Measurements from ENCODE around the gene RECQL5.

The RECQL5 gene

DNA sequence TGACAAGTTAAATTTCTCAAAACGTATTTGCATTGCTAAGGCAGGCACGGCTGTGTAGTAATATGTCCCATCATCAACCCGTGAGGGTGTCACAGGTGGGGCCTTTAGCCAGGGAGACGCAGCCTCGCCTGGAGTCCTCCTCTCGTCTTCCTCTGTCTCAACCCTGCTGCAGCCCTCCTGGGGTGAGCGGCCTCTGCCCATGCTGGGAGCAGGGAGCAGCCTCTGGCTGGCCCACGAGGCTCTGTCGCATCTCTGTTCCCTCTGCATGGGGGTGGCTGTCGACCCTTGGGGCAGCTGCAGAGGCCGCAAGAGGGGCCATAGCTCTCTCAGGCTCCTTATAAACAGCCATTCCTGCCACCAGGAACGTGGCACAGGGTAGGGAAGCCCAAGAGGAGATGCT, 34.5 kb downstream of the RECQL5 start:
- no peak for DNase-seq

DNA sequence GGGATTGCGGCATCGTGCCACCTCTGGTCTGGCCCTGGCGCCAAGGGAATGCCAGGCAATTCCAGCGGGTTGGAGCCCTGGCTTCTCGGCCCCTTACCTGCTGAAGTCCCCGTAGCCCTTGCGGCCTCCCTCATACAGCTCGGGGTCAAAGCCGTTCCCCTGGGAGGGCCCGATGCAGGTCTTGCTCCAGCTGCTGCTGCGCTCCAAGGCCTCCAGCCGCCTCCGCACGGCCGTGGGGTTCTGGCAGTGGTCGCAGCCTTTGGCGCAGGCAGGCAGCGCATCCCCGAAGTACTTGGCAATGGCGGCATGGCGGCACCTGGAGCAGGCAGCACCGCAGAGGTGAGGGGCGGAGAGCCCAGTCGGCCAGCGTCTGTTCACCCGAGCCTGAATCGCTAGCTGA, 35.6 kb downstream of the RECQL5 start:
- no peak for DNase-seq

DNA sequence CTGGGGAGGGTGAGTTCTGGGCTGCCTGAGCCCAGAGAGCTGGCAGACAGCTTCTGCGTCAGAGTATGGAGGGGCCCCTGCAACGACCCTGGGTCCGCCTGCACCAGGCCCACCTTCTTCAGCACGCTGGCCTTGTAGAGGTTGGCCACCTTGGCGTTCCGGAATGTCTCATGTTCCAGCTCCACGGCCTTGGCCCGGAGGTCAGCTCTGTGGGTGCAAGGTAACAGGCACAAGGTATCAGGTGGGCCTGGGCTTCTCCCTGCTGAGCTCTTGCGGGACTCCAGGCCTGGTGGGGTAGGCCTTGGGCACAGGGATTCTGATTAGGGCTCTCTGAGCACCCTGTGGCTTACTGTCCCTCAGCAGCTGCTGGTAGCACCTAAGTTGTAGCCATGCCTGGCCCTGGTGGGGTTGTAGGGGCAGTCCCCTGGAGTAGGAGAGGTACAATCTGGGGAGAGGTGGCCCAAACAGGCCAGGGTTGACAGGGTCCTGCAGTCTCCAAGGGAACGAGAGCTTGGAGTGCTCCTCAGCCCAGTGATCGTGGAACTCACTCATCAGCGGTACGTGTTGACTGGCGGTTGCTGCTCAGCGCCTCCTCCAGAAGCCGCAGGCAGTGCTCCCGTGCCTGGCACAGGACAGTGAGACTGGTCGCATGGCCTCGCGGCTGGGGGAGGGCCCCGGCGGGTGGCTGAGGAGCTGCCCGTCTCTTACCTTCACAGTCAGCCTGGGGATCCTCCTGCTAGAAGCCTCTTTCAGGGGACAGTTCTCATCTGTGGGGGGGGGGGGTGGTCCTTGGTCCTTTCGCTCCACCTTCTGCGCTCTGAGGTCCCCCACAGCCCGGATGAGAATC, 36.7 kb downstream of the RECQL5 start:
- DNase-seq = no peak

DNA sequence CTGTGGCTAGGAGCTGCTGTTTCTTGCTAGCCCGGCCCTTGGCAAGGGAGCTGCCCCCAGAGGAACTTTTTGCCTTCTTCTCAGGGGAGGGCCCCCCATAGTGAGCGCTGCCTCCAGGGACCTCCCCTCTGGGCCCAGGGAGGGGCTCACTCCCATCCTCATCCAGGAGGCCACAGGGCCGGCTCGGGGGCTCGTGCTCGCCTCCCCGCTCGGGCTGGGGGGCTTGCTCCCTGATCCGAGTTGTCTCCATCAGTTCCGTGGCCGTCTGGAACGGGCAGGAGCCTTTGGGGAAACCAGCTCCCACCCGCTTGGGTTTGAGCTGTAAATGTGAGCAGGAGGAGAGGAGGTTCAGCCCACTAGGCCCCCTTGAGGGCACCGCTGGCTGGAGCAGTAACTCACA, 37.8 kb downstream of the RECQL5 start:
- no peak for DNase-seq

DNA sequence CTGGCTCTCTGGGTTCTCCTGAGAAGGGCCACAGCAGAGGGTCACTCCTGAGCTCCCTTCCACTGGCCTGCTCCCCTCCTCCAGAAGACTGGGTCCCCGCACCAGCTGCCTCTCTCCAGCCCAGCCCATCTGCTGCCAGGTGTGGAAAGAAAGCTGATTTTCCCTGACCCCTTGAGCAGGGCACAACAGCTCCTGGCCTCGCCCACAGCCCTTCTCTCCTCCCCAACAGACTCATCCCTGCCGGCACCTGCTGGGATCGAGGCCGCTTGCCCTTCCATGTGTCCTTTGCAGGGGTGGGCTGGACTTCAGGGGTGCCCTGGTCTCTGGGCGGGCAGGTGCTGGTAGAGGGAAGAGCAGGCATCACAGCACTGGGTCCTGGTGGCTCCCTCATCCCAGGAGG, 38.5 kb downstream of the RECQL5 start:
- DNase-seq = no peak

DNA sequence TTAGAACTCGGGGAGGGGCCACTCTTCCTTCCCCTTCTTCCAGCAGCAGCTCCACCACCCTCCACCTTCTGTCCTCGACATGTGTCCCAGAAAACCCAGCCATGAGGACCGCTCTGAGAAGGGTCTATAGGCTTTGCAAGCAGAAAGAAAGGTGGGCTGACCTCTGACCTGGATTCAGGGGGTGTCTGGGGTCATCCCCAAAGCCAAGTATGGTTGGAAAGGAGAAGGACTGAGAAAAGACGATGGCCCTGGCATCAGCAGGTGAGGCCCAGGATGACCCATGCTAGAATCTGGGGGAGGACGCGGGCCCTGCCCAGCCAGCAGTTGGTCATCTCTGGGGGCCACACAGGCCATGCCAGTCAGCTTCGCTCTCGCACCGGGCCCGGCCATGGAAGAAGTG, 39.9 kb downstream of the RECQL5 start:
- DNase-seq = no peak

DNA sequence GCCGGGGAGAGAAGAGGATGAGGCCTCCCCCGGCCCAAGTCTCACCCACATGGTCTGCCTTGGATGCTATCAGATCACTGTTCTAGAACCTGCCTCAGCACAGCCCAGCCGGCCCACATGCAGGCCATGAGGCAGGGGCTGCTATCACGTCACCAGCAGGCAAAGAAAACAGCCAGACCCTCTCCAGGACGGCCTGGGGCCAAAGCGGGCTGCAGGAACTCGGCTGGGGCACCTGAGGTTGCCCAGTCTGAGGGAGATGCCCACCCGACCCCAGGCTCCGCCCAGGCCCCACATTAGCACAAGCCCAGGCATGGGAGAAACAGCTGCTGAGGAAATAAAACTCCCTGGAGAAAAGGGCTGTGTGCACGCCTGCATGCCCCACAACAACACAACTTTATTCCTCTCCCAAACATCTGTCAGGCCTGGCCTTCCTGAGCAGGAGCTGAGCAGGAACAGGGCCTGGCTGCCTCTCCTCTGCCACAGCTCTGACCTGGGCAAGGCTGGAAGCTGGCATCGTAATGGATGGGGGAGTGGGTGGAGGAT, 40.4 kb downstream of the RECQL5 start:
- DNase-seq = no peak

DNA sequence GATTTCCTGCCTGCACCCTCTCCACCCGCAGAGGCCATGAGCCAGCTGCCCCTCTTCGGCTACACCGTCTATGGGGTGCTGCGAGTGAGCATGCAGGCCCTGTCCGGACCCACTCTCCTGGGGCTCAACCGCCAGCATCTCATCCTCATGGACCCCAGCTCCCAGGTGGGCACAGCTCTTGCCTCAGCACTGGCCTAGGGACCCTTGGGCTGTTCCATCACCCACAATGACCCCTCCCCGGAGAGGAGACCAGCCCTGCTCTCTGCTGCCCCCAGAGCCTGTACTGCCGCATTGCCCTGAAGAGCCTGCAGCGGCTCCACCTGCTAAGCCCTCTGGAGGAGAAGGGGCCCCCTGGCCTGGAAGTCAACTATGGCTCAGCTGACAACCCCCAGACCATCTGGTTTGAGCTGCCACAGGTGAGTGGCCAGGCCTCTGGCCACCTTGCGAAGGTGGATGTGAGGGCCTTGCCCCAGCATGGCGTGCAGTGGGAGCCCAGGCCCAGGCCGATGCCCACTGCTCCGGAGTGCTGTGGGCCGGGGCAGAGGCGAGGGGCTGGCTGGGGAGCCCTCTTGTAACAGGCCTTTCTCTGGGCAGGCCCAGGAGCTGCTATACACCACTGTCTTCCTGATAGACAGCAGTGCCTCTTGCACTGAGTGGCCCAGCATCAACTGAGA, 41.0 kb downstream of the RECQL5 start:
- no peak for DNase-seq

DNA sequence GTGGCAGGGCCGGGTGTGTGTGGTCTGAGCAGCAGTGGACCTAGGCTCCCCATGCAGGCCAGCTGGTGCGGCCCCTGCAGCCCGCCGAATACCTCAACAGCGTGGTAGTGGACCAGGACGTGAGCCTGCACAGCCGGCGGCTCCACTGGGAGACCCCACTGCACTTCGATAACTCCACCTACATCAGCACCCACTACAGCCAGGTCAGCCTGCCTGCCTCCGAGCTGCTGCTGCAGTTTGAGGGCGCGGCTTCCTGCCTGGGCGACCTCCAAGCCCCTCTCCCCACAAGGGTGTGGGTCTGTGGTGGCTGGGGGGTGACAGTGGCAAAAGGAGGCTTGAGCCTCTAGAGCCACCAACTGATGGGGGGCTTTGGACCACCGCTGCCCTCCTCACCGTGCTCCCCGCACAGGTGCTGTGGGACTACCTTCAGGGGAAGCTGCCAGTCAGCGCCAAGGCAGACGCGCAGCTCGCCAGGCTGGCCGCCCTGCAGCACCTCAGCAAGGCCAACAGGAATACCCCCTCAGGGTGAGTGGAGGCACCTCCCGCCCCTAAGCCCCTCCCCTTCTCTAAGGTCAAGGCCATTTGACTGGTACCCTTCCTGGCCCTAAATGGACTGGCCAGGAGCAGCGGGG, 42.1 kb downstream of the RECQL5 start:
- no peak for DNase-seq

DNA sequence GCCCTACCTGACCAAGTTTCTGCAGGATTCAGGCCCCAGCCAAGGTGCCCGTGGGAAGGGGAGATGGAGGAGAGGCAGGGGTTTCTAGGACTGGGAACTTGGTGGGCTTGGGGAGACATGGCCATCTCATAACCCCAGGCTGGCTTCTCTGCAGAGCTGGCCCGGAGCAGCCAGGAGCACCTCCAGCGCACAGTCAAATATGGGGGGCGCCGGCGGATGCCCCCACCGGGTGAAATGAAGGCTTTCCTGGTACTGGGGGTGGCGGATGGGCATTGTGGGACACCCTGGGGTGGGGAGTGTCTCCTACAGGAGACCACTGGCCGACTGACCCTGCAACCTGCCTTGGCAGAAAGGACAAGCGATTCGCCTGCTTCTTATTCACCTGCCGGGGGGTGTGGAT, 42.9 kb downstream of the RECQL5 start:
- no peak for DNase-seq

DNA sequence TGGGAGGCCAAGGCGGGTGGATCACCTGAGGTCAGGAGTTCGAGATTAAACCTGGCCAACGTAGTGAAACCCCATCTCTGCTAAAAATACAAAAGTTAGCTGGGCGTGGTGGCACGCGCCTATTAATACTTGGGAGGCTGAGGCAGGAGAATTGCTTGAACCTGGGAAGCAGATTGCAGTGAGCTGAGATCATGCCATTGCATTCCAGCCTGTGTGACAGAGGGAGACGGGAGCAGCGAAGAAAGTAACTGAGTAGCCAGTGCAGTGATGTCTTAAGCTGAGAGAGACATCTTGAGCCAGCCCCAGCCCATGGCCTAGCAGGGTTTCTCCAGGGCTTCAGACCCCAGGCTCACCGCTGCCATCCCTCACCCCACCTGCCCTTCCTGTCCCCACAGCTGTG, 43.6 kb downstream of the RECQL5 start:
- no peak for DNase-seq

DNA sequence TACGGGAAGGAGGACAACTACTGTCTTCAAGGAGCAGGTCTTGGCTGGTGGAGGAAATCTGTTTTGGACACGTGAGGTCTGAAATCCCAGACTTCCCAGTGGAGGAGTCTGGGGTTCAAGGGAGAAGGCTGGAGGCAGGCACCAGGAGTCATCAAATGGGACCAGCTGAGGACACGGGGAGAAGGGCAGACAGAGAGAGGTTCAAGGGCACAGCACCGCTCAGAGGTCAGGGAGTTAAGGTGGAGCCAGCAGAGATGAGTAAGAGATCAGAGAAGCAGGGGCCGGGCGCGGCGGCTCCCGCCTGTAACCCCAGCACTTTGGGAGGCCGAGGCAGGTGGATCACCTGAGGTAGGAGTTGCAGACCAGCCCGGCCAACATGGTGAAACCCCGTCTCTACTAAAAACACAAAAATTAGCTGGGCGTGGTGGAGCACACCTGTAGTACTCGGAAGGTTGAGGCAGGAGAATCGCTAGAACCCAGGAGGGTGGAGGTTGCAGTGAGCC, 44.1 kb downstream of the RECQL5 start:
- no peak for DNase-seq

DNA sequence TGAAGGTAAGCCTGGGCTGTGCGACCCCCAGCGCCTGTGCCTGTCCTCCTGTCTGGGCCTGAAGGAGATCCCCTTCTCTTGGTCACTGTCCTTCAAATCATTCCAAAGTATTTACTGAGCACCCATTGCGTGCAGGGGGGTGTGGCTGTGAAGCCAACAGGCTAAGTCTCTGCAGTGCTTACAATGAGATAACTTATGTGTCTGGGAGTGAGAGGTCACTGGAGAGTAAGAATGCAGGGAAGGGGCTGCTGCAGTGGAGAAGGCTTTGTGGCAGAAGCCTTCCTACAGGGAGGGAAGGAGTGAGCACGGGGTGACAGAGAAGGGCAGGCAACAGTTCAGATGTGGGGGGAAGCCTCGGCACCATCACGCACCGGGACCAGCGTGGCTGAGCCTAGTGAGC, 44.9 kb downstream of the RECQL5 start:
- no peak for DNase-seq

DNA sequence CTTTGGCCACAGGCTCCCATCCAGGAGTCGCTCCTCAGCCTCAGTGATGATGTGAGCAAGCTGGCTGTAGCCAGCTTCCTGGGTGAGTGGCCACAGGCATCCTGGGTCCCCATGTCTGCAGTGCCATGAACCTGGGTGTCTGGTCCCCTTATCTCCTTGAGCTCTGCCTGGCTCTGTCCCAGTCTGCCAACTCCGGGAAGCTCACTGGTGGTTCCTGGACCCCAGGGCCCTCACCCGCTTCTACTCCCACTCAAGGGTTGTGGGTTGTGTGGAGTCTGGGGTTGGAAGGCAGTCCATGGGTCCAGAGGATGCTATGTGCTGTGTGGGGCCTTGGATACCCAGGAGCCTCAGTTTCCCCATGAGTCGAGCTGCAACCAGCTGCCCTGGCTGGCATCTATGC, 45.5 kb downstream of the RECQL5 start:
- DNase-seq = no peak

DNA sequence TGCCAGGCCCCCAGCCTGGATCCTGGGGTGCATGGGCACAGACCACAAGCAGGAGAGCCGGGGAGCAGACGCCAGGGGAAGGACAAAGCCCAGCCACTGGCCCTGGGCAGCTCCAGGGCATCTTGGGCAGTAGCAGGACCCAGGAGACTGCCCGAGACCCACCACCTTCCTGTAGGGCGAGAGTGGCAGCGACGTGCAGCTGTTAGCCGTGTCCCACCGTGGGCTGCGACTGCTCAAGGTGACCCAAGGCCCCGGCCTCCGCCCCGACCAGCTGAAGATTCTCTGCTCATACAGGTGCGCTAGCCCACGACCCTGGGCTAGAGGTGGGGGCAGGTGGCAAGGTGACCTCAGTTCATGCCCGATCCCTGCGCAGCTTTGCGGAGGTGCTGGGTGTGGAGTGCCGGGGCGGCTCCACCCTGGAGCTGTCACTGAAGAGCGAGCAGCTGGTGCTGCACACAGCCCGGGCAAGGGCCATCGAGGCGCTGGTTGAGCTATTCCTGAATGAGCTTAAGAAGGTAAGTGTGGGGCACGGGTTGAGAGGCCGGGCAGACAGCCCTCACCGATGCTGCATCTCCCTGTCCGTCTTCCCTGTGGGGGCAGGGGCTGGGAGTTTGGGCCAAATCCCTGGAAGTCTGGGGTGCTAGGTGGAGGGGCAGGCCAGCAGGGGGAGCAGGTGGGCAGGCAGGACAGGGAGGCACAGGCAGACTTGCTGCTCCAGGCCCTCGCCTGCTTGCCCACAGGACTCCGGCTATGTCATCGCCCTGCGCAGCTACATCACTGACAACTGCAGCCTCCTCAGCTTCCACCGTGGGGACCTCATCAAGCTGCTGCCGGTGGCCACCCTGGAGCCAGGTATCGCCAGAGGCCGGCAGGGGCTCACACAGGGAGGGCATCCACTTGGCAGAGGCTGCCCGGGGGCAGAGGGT, 47.2 kb downstream of the RECQL5 start:
- DNase-seq = no peak

DNA sequence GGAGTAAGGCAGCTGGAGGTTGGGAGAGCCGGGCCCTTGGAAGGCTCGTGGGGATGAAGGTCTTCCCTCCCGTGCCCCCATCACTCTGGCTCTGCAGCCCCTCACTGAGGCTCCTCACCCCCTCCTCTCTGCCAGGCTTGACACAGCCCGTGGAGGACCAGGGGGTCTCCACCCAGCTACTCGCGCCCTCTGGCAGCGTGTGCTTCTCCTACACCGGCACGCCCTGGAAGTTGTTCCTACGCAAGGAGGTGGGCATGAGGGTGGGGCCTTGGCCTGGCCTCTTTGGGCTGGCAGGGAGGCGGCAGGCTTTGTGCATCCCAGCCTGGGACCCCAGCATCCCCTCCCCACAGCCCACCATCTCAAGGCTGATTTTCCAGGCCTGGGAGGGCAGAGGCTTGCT, 49.3 kb downstream of the RECQL5 start:
- DNase-seq = no peak

DNA sequence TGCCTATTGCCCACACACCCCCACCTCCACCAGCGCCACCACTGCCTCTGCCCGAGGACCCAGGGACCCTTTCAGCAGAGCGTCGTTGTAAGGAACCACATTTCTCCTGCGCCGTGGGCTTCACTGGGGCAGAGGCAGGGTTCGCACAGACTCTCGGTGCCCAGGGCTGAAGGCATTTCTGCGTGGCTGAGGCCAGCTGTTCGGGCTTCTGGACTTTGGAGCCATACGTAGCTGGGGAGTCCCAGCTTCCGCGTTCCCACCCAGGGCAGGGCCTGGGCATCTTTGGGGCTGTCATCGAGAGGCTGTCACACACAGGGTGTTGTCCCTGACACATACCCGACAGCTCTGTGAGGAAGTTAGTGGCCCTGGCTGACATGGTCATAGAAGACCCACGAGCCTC, 49.7 kb downstream of the RECQL5 start:
- DNase-seq = no peak

DNA sequence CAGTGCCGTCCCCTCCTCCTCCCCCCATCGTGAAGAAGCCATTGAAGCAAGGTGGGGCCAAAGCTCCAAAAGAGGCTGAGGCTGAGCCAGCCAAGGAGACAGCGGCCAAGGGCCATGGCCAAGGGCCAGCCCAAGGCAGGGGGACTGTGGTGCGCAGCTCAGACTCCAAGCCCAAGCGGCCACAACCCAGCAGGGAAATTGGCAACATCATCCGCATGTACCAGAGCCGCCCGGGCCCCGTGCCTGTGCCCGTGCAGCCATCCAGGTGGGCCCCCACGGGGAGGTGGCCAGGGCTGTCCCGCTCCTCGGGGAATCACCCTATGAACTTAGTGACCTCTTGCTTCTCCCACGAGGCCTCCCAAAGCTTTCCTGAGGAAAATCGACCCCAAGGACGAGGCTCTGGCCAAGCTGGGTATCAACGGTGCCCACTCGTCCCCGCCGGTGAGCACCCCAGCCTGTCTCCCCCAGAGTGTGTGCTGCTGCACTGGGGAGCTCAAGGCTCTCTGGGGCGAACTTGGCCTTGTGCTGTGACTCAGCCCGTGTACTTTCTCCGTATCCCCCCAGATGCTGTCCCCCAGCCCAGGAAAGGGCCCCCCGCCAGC, 50.3 kb downstream of the RECQL5 start:
- DNase-seq = no peak

DNA sequence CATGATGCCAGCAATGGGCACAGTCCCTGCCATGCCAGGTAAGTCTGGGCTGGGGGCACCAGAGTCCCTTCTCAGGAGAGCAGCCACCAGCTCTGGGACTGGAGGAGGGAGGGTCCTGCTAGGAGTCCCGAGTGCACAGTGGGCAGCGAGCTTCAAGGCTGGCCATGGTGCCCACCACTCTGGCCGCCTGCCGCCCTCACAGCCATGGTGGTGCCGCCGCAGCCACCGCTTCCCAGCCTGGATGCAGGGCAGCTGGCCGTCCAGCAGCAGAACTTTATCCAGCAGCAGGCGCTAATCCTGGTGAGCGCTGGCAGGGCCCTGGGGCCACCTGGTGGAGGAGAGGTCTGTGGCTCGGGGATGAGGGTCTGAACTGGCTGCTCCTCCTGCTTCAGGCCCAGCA, 51.7 kb downstream of the RECQL5 start:
- DNase-seq = no peak

DNA sequence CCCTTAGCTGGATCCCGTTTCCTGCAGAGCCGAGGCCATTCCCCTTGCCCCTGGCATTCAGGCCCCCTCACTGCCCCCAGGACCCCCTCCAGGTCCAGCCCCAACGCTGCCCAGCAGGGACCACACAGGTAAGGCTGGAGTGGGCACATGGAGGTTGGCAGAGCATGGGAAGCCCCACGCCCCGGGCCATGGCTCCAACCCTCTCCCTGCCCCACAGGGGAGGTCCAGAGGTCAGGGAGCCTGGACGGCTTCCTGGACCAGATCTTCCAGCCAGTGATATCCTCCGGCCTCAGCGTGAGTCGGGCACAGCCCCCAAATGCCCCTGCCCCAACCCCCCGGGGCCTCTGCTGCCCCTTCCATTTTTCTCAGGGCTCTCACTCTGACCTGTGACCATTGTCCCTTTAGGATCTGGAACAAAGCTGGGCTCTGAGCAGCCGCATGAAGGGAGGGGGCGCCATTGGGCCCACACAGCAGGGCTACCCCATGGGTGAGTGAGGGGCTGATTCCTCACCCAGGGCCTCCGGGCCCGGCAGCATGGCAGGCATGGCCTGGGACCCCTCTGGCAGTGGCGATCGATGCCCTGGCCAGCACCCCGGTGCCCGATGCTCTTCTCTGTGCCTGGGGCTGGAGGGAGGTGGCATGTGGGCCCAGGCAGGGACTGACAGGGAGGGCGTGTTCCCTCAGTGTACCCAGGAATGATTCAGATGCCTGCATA, 52.2 kb downstream of the RECQL5 start:
- no peak for DNase-seq

DNA sequence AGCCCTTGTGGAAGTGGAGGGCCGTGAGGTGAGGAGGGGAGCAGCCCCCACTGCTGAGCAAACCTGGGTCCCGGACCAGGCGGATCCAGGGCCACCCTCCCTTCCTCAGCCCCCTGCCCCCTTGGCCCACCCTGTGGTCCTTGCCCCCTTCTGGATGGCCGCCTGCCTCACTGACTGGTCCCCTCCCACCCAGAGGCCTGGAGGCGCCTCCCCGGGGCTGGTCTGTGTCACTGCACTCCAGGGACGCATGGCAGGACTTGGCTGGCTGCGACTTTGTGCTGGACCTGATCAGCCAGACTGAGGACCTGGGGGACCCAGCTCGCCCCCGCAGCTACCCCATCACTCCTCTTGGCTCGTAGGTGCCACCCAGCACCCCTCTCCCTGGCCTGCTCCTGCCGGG, 52.9 kb downstream of the RECQL5 start:
- no peak for DNase-seq
